ENCODE data around the gene CDH4.

CDH4 gene

GRCh38 chr20:61376541-61377240, 124.6 kb downstream of the CDH4 start:
- Histone ChIP-seq H3K4me2 (ENCODE audit: low read depth, low read length, poor library complexity, severe bottlenecking) (no peak overlapping the region), H3F3A (ENCODE audit: insufficient read depth) (no peaks in the 10 kb centered on the region), H3K27me3 (ENCODE audit: low read length) (no peaks in the 10 kb centered on the region), H3K36me3 (ENCODE audit: low read length) (no peaks in the 10 kb centered on the region), H4K20me1 (ENCODE audit: low read depth, low read length) (no peaks in the 10 kb centered on the region), H3K27ac (ENCODE audit: low read depth, low read length) (no peak overlapping the region), H3K79me2 (ENCODE audit: insufficient read depth, low read length) (no peaks in the 10 kb centered on the region), H3K9me3 (ENCODE audit: insufficient read depth, low read length) (no peaks in the 10 kb centered on the region; the same call in 1 of the 2 replicates), H3K9me2 (replicated peaks; ENCODE audit: insufficient read depth, low read length) (no peaks in the 10 kb centered on the region), H3K4me3 (ENCODE audit: insufficient read depth, low read length, poor library complexity, severe bottlenecking) (no peak overlapping the region), H3K9ac (ENCODE audit: low read length) (no peak overlapping the region), H2AFZ (ENCODE audit: low read depth, low read length, severe bottlenecking) (no peak overlapping the region)
- TF ChIP-seq, protein P1, sequence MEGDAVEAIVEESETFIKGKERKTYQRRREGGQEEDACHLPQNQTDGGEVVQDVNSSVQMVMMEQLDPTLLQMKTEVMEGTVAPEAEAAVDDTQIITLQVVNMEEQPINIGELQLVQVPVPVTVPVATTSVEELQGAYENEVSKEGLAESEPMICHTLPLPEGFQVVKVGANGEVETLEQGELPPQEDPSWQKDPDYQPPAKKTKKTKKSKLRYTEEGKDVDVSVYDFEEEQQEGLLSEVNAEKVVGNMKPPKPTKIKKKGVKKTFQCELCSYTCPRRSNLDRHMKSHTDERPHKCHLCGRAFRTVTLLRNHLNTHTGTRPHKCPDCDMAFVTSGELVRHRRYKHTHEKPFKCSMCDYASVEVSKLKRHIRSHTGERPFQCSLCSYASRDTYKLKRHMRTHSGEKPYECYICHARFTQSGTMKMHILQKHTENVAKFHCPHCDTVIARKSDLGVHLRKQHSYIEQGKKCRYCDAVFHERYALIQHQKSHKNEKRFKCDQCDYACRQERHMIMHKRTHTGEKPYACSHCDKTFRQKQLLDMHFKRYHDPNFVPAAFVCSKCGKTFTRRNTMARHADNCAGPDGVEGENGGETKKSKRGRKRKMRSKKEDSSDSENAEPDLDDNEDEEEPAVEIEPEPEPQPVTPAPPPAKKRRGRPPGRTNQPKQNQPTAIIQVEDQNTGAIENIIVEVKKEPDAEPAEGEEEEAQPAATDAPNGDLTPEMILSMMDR (IDR thresholded peaks at IDR 0.05; ENCODE audit: insufficient read depth, low read length, poor library complexity, severe bottlenecking), result no peak
- TF ChIP-seq EZH2phosphoT487 (conservative IDR thresholded peaks at IDR 0.05; ENCODE audit: low read length), result no peak

GRCh38 chr20:61378694-61379355, 126.8 kb downstream of the CDH4 start:
- no peak overlapping the region for H2AFZ ChIP-seq (ENCODE audit: low read depth, low read length, severe bottlenecking)

DNA sequence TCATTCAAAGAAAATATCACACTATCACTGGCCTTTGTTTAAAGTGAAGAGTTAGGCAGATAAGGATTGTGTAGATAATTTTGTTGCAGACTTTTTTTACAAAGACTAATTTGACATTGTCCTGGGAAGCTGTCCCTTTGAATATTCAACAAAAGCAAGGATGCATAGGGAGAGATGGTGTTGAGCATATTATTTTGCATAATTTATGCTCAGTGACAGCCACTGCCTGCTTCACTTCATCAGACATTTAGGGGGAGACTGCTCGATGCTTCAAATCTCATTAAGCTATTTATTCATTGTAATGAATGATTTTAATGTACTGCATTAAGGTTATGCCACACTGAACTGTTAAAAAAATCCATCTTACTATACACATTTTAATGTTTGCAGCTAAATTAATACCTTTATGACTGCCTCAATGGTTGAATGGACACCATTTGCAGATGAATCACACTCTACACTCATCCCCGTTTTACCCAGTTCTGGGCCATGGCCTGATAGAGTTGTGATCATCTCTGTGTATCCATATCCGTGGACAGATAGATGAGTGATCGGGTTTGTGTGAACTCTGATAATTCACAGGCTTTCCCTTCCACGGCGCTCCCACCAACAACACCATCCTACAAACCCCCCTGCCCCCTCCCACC, 128.0 kb downstream of the CDH4 start:
- Histone ChIP-seq H3K9me2 (replicated peaks; ENCODE audit: insufficient read depth, low read length) (no peaks in the 10 kb centered on the region), H3K27ac (ENCODE audit: low read depth, low read length) (no peak overlapping the region), H3K27me3 (ENCODE audit: low read length) (no peaks in the 10 kb centered on the region), H3F3A (ENCODE audit: insufficient read depth) (no peaks in the 10 kb centered on the region), H3K4me2 (ENCODE audit: low read depth, low read length, poor library complexity, severe bottlenecking) (no peak overlapping the region), H3K79me2 (ENCODE audit: insufficient read depth, low read length) (no peaks in the 10 kb centered on the region), H3K9me3 (ENCODE audit: insufficient read depth, low read length) (no peaks in the 10 kb centered on the region; the same call in 1 of the 2 replicates), H3K36me3 (ENCODE audit: low read length) (no peaks in the 10 kb centered on the region), H3K9ac (ENCODE audit: low read length) (no peak overlapping the region), H4K20me1 (ENCODE audit: low read depth, low read length) (no peaks in the 10 kb centered on the region), H3K4me3 (ENCODE audit: insufficient read depth, low read length, poor library complexity, severe bottlenecking) (no peak overlapping the region), H2AFZ (ENCODE audit: low read depth, low read length, severe bottlenecking) (no peak overlapping the region)
- TF ChIP-seq, protein P1 (IDR thresholded peaks at IDR 0.05; ENCODE audit: insufficient read depth, low read length, poor library complexity, severe bottlenecking), result no peak
- TF ChIP-seq EZH2phosphoT487 (conservative IDR thresholded peaks at IDR 0.05; ENCODE audit: low read length), result no peak

More at GRCh38 chr20:61378694-61379355, 126.8 kb downstream of the CDH4 start:
- TF ChIP-seq EZH2phosphoT487 (conservative IDR thresholded peaks at IDR 0.05; ENCODE audit: low read length), result no peak
- TF ChIP-seq, protein P1 (IDR thresholded peaks at IDR 0.05; ENCODE audit: insufficient read depth, low read length, poor library complexity, severe bottlenecking), result no peak
- no peaks in the 10 kb centered on the region for H3K27me3 ChIP-seq (ENCODE audit: low read length)
- no peaks in the 10 kb centered on the region for H3F3A ChIP-seq (ENCODE audit: insufficient read depth)
- no peaks in the 10 kb centered on the region for H3K79me2 ChIP-seq (ENCODE audit: insufficient read depth, low read length)
- no peaks in the 10 kb centered on the region; the same call in 1 of the 2 replicates for H3K9me3 ChIP-seq (ENCODE audit: insufficient read depth, low read length)
- H3K9me2 ChIP-seq (replicated peaks; ENCODE audit: insufficient read depth, low read length), result no peaks in the 10 kb centered on the region
- H4K20me1 ChIP-seq (ENCODE audit: low read depth, low read length), result no peaks in the 10 kb centered on the region
- H3K4me3 ChIP-seq (ENCODE audit: insufficient read depth, low read length, poor library complexity, severe bottlenecking), result no peak overlapping the region
- H3K36me3 ChIP-seq (ENCODE audit: low read length), result no peaks in the 10 kb centered on the region
- no peak overlapping the region for H3K9ac ChIP-seq (ENCODE audit: low read length)
- H3K27ac ChIP-seq (ENCODE audit: low read depth, low read length), result no peak overlapping the region
- H3K4me2 ChIP-seq (ENCODE audit: low read depth, low read length, poor library complexity, severe bottlenecking), result no peak overlapping the region
